NK-92 (cell line): ENCODE data around the gene IL21R.
"Not testable (repeated sequence)": the region's sequence is repeated elsewhere in the genome, so short reads cannot be mapped to it uniquely, and the experiment has no call there.

Source experiments
- DNase-seq: peaks from one replicate; lab custom pipeline; 2025; ENCODE audit not compliant: unreplicated experiment; lab: John Stamatoyannopoulos, UW

Gene IL21R

GRCh38 chr16:27426423-27427408, 24.7 kb downstream of the IL21R start:
- DNase-seq = no peak

GRCh38 chr16:27427538-27427937, 25.6 kb downstream of the IL21R start:
- DNase-seq = no peak

GRCh38 chr16:27428026-27428785, 26.2 kb downstream of the IL21R start:
- no peak for DNase-seq

GRCh38 chr16:27429330-27429871, 27.4 kb downstream of the IL21R start:
- DNase-seq = no peak

GRCh38 chr16:27429981-27430441, 28.0 kb downstream of the IL21R start:
- DNase-seq = no peak

GRCh38 chr16:27430512-27430911, 28.5 kb downstream of the IL21R start:
- DNase-seq = no peak

- DNase-seq = no peak
Measured at GRCh38 chr16:27430923-27431484, 29.0 kb downstream of the IL21R start.

- DNase-seq = no peak
Measured at GRCh38 chr16:27431773-27432532, 30.0 kb downstream of the IL21R start.

GRCh38 chr16:27432558-27432957, 30.6 kb downstream of the IL21R start:
- no peak for DNase-seq

GRCh38 chr16:27433191-27433590, 31.2 kb downstream of the IL21R start:
- DNase-seq = not testable (repeated sequence)

- no peak for DNase-seq
Measured at GRCh38 chr16:27433636-27434035, 31.7 kb downstream of the IL21R start.

- DNase-seq = no peak
Measured at GRCh38 chr16:27434141-27435051, 32.4 kb downstream of the IL21R start.

GRCh38 chr16:27435146-27435545, 33.2 kb downstream of the IL21R start:
- not testable (repeated sequence) for DNase-seq

- DNase-seq = no peak
Measured at GRCh38 chr16:27436065-27436464, 34.1 kb downstream of the IL21R start.

GRCh38 chr16:27436921-27437650, 35.1 kb downstream of the IL21R start:
- no peak for DNase-seq

- no peak for DNase-seq
Measured at GRCh38 chr16:27437946-27438345, 36.0 kb downstream of the IL21R start.

GRCh38 chr16:27439271-27440018, 37.5 kb downstream of the IL21R start:
- no peak for DNase-seq

GRCh38 chr16:27441276-27441675, 39.3 kb downstream of the IL21R start:
- no peak for DNase-seq
